ENCODE data around the gene PTPRZ1. TPM values are rescaled to one million over a fixed set of nuclear protein-coding genes. Genes with fewer than 3 reads are reported as not detected.

Gene PTPRZ1
- total RNA-seq, 4 donors from 2014 or later = 0.75 to 1.1 (median 0.98) TPM; not detected in 1

- TF ChIP-seq CTCF (IDR thresholded peaks at IDR 0.05; ENCODE audit: low read depth) = no peak
Measured at GRCh38 chr7:122072924-122073599, 200.1 kb downstream of the PTPRZ1 start.

GRCh38 chr7:122073635-122074034 lies 200.7 kb downstream of the PTPRZ1 start:
- TF ChIP-seq CTCF (IDR thresholded peaks at IDR 0.05; ENCODE audit: low read depth) = no peak

GRCh38 chr7:122082160-122082559 lies 209.2 kb downstream of the PTPRZ1 start:
- no peak for TF ChIP-seq CTCF (IDR thresholded peaks at IDR 0.05; ENCODE audit: low read depth)

- TF ChIP-seq CTCF (IDR thresholded peaks at IDR 0.05; ENCODE audit: low read depth) = no peak
Measured at GRCh38 chr7:122082670-122083069, 209.7 kb downstream of the PTPRZ1 start.

GRCh38 chr7:122092964-122093797 lies 220.2 kb downstream of the PTPRZ1 start:
- no peak for TF ChIP-seq CTCF (IDR thresholded peaks at IDR 0.05; ENCODE audit: low read depth)

- TF ChIP-seq CTCF (IDR thresholded peaks at IDR 0.05; ENCODE audit: low read depth) = no peak
Measured at GRCh38 chr7:122094549-122094948, 221.6 kb downstream of the PTPRZ1 start.

GRCh38 chr7:122095642-122096041 lies 222.7 kb downstream of the PTPRZ1 start:
- TF ChIP-seq CTCF (IDR thresholded peaks at IDR 0.05; ENCODE audit: low read depth) = no peak
